Tibial nerve (tissue), 4 donors: ENCODE data around the gene NT5C2.

Source experiments
- CTCF ChIP-seq, 5 experiments: fragments of 200-600 bp in 3 of 5; fragments of 450-650 bp in 2 of 5; sonication (generic) in 3 of 5; IDR thresholded peaks; one replicate each; pipeline ENCODE4 v1.5.1; 2016 to 2019; ENCODE audit warnings: antibody characterized with exemption in 5 of 5, mild to moderate bottlenecking in 3 of 5, moderate library complexity in 2 of 5
- EP300 ChIP-seq, 2 donors: sonication (generic); formaldehyde crosslinking; IDR thresholded peaks; one replicate each; pipeline ENCODE4 v1.6.1; 2017; ENCODE audit warnings: antibody characterized with exemption in 2 of 2, mild to moderate bottlenecking in 1 of 2
- POLR2A ChIP-seq, 2 donors: fragments of 450-650 bp; IDR thresholded peaks; one replicate each; pipeline ENCODE4 v1.6.1; 2017; ENCODE audit warnings: antibody characterized with exemption in 2 of 2, mild to moderate bottlenecking in 2 of 2, moderate library complexity in 2 of 2

GRCh38 chr10:103198648-103199047 lies 5.6 kb upstream of the NT5C2 start:
- TF ChIP-seq POLR2A (IDR thresholded peaks at IDR 0.05) (no peak), CTCF (IDR thresholded peaks at IDR 0.05) (no peak), EP300 (IDR thresholded peaks at IDR 0.05) (no peak)
